B cell (primary cell): ENCODE results near the gene NCSTN. TPM values are rescaled to one million over a fixed set of nuclear protein-coding genes. Genes with fewer than 3 reads are reported as not detected.

Experiments
- ATAC-seq: fragments of 200-7000 bp; cut with Tn5 transposase; one replicate; pipeline ENCODE4 v1.10.0; 2021; ENCODE audit warnings: low read depth, mild to moderate bottlenecking, moderate number of reproducible peaks, moderate library complexity
- CTCF ChIA-PET: fragments of 350-600 bp; sonication (Branson Sonifier 250); formaldehyde crosslinking; loops from one replicate; lab custom pipeline; 2021; ENCODE audit warnings: antibody characterized with exemption, inconsistent platforms; lab: Charles Lee
- POLR2A ChIA-PET: fragments of 350-600 bp; sonication (Branson Sonifier 250); formaldehyde crosslinking; loops from one replicate; lab custom pipeline; 2021; ENCODE audit warnings: antibody characterized with exemption; lab: Charles Lee
- DNase-seq: peaks from one replicate; pipeline ENCODE4 v3.0.0; 2013
- H2AFZ ChIP-seq: 2 replicates; pipeline ENCODE4 v1.6.1; 2012; ENCODE audit warnings: mild to moderate bottlenecking, low read depth, low read length; ENCODE audit not compliant: insufficient read depth, poor library complexity, severe bottlenecking
- H3K27ac ChIP-seq, 2 donors: 1 replicate in 1 of 2; 2 replicates in 1 of 2; pipeline ENCODE4 v1.5.1; 2012 to 2013; ENCODE audit warnings: low read length in 2 of 2, mild to moderate bottlenecking in 2 of 2, moderate library complexity in 1 of 2
- H3K27me3 ChIP-seq, 4 experiments: fragments of 200-600 bp in 1 of 4; sonication (generic) in 1 of 4; replicated peaks in 1 of 4; 1 replicate in 2 of 4; 2 replicates in 2 of 4; pipeline versions ENCODE4 v1.6.1 to v1.7.0; 2013 to 2016; ENCODE audit warnings: low read length in 3 of 4, mild to moderate bottlenecking in 2 of 4, mixed read lengths in 1 of 4, moderate library complexity in 1 of 4; ENCODE audit not compliant: insufficient read depth in 4 of 4, control insufficient read depth in 3 of 4; ENCODE audit errors: control extremely low read depth in 1 of 4
- H3K36me3 ChIP-seq, 2 experiments: replicated peaks in 1 of 2; 1 replicate in 1 of 2; 2 replicates in 1 of 2; pipeline versions ENCODE4 v1.6.1 to v1.7.1; 2013; ENCODE audit warnings: low read length in 1 of 2; ENCODE audit not compliant: insufficient read depth in 2 of 2, control insufficient read depth in 1 of 2; ENCODE audit errors: control extremely low read depth in 1 of 2, extremely low read depth in 1 of 2
- H3K4me1 ChIP-seq, 2 donors: fragments of 200-600 bp in 1 of 2; sonication (generic) in 1 of 2; 1 replicate in 1 of 2; 2 replicates in 1 of 2; pipeline versions ENCODE4 v1.5.1 to v1.6.1; 2013 to 2017; ENCODE audit warnings: low read length in 2 of 2; ENCODE audit not compliant: control insufficient read depth in 2 of 2, insufficient read depth in 2 of 2
- H3K4me2 ChIP-seq: replicated peaks from 2 replicates; pipeline ENCODE3; 2012; ENCODE audit warnings: mild to moderate bottlenecking, low read depth, low read length; ENCODE audit not compliant: poor library complexity, severe bottlenecking
- H3K4me3 ChIP-seq, 5 experiments: fragments of 200-600 bp in 1 of 5; sonication (generic) in 1 of 5; 1 replicate in 3 of 5; 2 replicates in 2 of 5; pipeline versions ENCODE4 v1.5.1 to v1.7.0; 2011 to 2016; ENCODE audit warnings: low read length in 4 of 5, mild to moderate bottlenecking in 4 of 5, low read depth in 2 of 5, control low read depth in 1 of 5, moderate library complexity in 1 of 5; ENCODE audit not compliant: insufficient read depth in 1 of 5; ENCODE audit errors: control extremely low read depth in 1 of 5, extremely low read depth in 1 of 5
- H3K79me2 ChIP-seq: fragments of 200-600 bp; sonication (generic); one replicate; pipeline ENCODE4 v1.6.0; 2016; ENCODE audit warnings: low read length; ENCODE audit not compliant: control insufficient read depth, insufficient read depth
- H3K9ac ChIP-seq: fragments of 200-600 bp; sonication (generic); 2 replicates; pipeline ENCODE4 v1.6.1; 2017; ENCODE audit warnings: mild to moderate bottlenecking, low read length, moderate library complexity
- H3K9me3 ChIP-seq, 3 donors: one replicate each; pipeline versions ENCODE4 v1.6.1 to v1.7.1; 2013; ENCODE audit warnings: low read length in 2 of 3; ENCODE audit not compliant: control insufficient read depth in 2 of 3, insufficient read depth in 1 of 3; ENCODE audit errors: control extremely low read depth in 1 of 3
- H4K20me1 ChIP-seq: 2 replicates; pipeline ENCODE4 v1.6.0; 2012; ENCODE audit warnings: mild to moderate bottlenecking, low read length; ENCODE audit not compliant: insufficient read depth, control insufficient read depth, poor library complexity, severe bottlenecking
- H3K27ac Mint-ChIP-seq: one replicate; pipeline ENCODE4 v1.8.0; 2021; ENCODE audit warnings: mixed read lengths
- H3K27me3 Mint-ChIP-seq: one replicate; pipeline ENCODE4 v1.8.0; 2021; ENCODE audit warnings: mixed read lengths
- H3K4me1 Mint-ChIP-seq: one replicate; pipeline ENCODE4 v1.8.0; 2021; ENCODE audit warnings: mixed read lengths
- H3K4me3 Mint-ChIP-seq: one replicate; pipeline ENCODE4 v1.8.0; 2021; ENCODE audit warnings: mixed read lengths
- H3K9me3 Mint-ChIP-seq: one replicate; pipeline ENCODE4 v1.8.0; 2022; ENCODE audit warnings: mixed read lengths; ENCODE audit not compliant: insufficient read depth
- CTCF ChIP-seq: fragments of 200-600 bp; IDR thresholded peaks from one replicate; pipeline ENCODE4 v1.8.0; 2022; ENCODE audit warnings: antibody characterized with exemption, mild to moderate bottlenecking
- EZH2 ChIP-seq: IDR thresholded peaks from 2 replicates; pipeline ENCODE4 v1.6.1; 2012; ENCODE audit warnings: borderline replicate concordance, low read depth, mild to moderate bottlenecking, moderate library complexity, low read length; ENCODE audit not compliant: insufficient read depth, poor library complexity, severe bottlenecking
- WGBS: methylation state at CpG from one replicate; pipeline ENCODE4 v1.1.5; 2013; ENCODE audit warnings: missing lambda C conversion rate; ENCODE audit not compliant: insufficient coverage; 5-methylcytosine and 5-hydroxymethylcytosine counted together
- intact Hi-C: fragments of 100-400 bp; cut with micrococcal nuclease; formaldehyde crosslinking; loops from one replicate; pipeline ENCODE4 v1.10.0; 2022
- polyA plus RNA-seq: library from polyadenylated mRNA; depleted of rRNA; stranded (reverse); fragments of >200 nt; gene quantifications from 2 replicates; pipeline ENCODE4 v1.2.3, GENCODE V29; 2012
- total RNA-seq, 2 donors: library from RNA; stranded (reverse); fragments of 120-200 nt in 1 of 2; gene quantifications; 1 replicate in 1 of 2; 2 replicates in 1 of 2; pipeline versions ENCODE4 v1.2.3 to v1.2.4, GENCODE V29; 2013 to 2022

Gene NCSTN
- total and polyA plus RNA-seq, 2 donors (not counting 1 experiment from before 2014, with no cell fraction given), result 95.1 to 110 TPM

GRCh38 chr1:160401487-160401805 lies 58.3 kb downstream of the NCSTN start:
- Histone ChIP-seq H4K20me1 (no peaks in the 10 kb centered on the region), H3K27me3 (peaks cover 0 to 13% (median 3%) of the 10 kb centered on the region in 4 experiments), H3K4me2 (peak overlapping the region; percentile 99), H3K4me3 (peak overlapping the region in 1 of 5 experiments; percentile 59), H3K27ac (no peak overlapping the region), H3K9ac (peak overlapping the region; percentile 75), H2AFZ (peak overlapping the region; percentile 77), H3K36me3 (no peaks in the 10 kb centered on the region), H3K4me1 (peaks cover 12 to 14% of the 10 kb centered on the region in 2 donors), H3K9me3 (no peaks in the 10 kb centered on the region), H3K79me2 (no peaks in the 10 kb centered on the region)
- TF ChIP-seq EZH2, result no peak
- no peak for TF ChIP-seq CTCF
- ATAC-seq (no peak), DNase-seq (peak; percentile 31)
- Mint-ChIP-seq H3K27ac (peak overlapping the region; percentile 77), H3K4me3 (peak overlapping the region; percentile 88), H3K4me1 (peaks cover 43% of the 10 kb centered on the region), H3K27me3 (no peaks in the 10 kb centered on the region), H3K9me3 (no peaks in the 10 kb centered on the region)
- intact Hi-C loops, result no loop called here
- POLR2A ChIA-PET, result no interaction called here
- 72% methylated on average over 7 of the region's 7 CpGs for WGBS
- CTCF ChIA-PET, result no interaction called here

DNA sequence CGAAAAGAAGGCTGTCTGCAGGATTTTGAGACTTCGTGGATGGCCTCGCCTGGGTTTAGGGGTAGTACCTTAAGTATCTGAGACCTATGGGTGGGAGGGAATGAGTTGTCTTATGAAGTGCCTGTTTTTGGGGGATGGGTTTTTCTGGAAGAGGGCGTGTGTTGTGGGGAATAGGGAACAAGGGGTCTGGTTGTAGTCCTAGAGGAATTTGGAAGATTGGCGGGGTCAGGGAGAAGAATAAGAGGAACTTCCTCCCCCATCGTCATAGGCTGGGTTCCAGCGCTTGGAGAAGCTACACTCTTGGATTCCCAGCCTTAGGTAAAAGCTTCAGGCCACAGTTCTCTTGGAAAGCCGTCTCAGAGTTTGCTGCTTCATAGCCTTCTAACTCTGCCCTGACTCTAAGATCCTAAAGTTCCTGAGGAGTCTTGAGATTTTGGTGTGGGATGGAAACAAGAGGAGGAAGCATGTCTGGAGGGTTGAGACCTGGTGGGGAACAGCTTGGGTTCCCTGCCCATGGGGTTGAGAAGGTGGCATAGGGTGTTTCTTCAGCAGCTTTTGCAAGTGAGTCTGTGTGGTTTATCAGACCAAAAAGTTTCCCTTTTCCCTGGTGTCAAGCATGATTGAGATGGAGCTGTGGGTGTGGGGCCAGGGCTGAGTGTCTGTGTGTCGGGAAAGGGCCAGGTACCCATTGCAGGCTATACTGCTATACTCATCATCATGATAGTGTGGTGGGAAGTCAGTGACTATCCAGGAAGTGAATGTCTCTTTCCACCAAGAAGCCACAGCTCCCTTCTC lies 59.0 kb downstream of the NCSTN start:
- H3K36me3 ChIP-seq, result no peaks in the 10 kb centered on the region
- no peak for TF ChIP-seq EZH2
- no peak for TF ChIP-seq CTCF
- intact Hi-C loops, result no loop called here
- no peak overlapping the region for H3K27ac ChIP-seq
- H3K4me1 ChIP-seq, result peaks cover 12 to 14% of the 10 kb centered on the region in 2 donors
- CTCF ChIA-PET, result interaction anchor here (0.6 to 1.3 kb wide), 2 partner anchors 42 to 111 kb away, joined by 3 to 4 read pairs; no protein-coding TSS in a partner anchor
- no peaks in the 10 kb centered on the region for H3K9me3 ChIP-seq
- Mint-ChIP-seq H3K27me3 (no peaks in the 10 kb centered on the region), H3K4me3 (peak overlapping the region; percentile 88), H3K9me3 (no peaks in the 10 kb centered on the region), H3K4me1 (peaks cover 41% of the 10 kb centered on the region), H3K27ac (peak overlapping the region; percentile 77)
- H4K20me1 ChIP-seq, result no peaks in the 10 kb centered on the region
- no peak overlapping the region for H3K4me2 ChIP-seq
- DNase-seq, result no peak
- POLR2A ChIA-PET, result interaction anchor here (0.6 to 0.7 kb wide), 2 partner anchors 25 to 53 kb away, joined by 3 to 5 read pairs; no protein-coding TSS in a partner anchor
- H3K79me2 ChIP-seq, result no peaks in the 10 kb centered on the region
- no peak overlapping the region for H3K4me3 ChIP-seq
- H2AFZ ChIP-seq, result no peak overlapping the region
- peaks cover 0 to 13% (median 3%) of the 10 kb centered on the region in 4 experiments for H3K27me3 ChIP-seq
- H3K9ac ChIP-seq, result no peak overlapping the region
- 88% methylated on average over 5 of the region's 9 CpGs for WGBS
- ATAC-seq, result no peak
